NCI-H2196 (cell line): ENCODE measurements around the gene FHOD3.
"Not testable (repeated sequence)": the region's sequence is repeated elsewhere in the genome, so short reads cannot be mapped to it uniquely, and the experiment has no call there.

ENCODE experiments used
- DNase-seq: peaks from one replicate; lab custom pipeline; 2025; ENCODE audit not compliant: unreplicated experiment; lab: John Stamatoyannopoulos, UW

FHOD3 gene

DNA sequence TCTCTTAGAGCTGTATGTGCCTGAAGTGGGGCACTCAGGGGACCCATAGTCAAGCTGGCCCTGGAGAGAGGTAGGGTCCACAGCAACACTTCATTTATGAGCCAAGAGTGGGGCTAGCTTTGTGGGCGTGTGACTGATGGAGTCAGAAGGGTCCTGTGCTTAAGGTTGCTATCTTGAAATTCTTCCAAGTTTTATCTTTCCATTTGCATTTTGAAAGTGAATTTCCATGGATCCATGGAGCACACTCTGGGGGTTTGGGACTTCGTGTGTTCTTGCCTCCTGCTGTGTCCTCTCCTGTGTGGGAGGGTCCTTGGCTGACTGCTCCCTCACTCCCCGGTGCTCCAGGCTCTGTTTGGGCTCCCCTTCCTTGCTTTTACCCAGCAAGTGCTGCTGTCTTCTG is 50.8 kb downstream of the FHOD3 start:
- DNase-seq, result no peak

GRCh38 chr18:36348971-36349417 is 51.5 kb downstream of the FHOD3 start:
- no peak for DNase-seq

DNA sequence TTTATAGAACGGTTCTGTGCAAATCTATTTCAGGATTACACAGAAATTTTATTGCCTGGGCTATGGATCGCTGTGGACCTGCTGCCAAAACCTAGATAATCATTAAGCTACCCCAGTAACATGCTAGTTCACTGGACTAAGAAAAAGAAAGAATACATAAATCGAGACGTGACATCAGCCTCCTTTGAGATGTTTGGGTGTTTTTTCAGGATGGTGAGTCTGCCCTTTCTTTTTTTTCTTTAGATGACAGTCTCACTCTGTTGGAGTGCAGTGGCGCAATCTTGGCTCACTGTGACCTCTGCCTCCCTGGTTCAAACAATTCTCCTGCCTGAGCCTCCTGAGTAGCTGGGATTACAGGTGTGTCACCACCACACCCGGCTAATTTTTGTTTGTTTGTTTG is 52.0 kb downstream of the FHOD3 start:
- DNase-seq, result no peak

DNA sequence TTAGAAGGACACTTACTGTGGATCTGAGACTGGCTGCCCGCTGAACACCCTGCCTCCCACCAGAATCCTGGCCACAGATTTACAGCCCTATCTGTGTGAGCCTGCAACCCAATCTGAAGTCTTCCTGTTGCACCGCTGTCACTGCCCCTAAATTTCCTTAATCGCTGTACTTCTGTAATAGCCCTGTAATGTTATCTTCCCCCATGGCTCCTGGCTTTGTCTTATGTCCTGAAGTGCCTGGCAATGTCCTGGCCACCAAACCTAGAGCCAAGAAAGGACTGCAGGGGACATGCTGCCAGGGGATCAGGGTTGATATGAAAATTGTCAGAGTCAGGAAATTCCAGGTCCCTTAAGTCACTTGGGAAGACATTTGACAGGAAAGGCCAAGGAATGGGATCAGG is 52.7 kb downstream of the FHOD3 start:
- no peak for DNase-seq

DNA sequence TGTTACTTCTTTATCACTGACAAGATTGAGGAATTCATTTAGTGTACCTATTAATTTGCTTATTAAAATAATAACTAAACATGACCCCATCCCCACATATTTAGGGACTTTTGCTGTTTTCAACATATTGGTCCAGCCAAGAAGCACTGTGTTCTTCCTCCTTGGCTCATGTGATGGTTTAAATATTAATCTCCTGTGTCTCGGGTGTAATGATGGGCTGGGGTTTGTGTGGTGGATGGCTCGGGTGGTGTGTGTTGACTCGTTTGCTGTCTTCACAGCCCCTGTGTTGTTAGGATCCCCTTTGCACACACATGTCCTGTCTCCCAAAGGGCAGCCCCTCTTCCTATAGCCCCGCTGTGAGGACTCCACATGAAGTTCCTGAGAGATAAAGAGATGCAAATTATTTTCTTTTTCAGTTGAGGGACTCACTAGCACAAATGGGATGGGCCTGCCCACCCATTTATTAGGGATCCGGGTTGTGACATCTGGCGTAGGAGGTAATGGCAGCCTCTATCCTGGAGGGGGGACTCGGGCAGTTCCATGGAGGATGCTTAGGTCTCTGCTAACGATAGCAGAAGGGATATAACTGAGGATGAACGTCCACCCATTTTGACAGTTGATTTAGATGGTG is 53.4 kb downstream of the FHOD3 start:
- no peak for DNase-seq

GRCh38 chr18:36352384-36352783 is 54.9 kb downstream of the FHOD3 start:
- no peak for DNase-seq

GRCh38 chr18:36354989-36355388 is 57.5 kb downstream of the FHOD3 start:
- no peak for DNase-seq

DNA sequence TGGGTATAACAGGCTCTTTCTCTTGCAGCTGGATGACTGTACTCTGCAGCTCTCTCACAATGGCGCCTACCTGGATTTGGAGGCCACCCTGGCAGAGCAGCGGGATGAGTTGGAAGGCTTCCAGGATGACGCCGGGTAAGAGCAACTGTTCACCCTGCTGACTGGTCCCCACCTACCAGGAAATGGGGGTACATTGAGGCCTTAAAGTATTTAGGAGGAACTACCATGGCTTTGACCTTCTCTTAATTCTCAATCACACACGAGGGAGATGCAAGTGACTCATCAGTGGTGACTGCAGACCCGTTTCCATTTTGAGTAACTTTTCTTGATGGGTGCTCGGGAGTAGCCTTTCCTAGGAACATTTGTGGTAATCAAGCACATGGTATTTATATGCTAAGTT is 58.0 kb downstream of the FHOD3 start:
- DNase-seq, result no peak

DNA sequence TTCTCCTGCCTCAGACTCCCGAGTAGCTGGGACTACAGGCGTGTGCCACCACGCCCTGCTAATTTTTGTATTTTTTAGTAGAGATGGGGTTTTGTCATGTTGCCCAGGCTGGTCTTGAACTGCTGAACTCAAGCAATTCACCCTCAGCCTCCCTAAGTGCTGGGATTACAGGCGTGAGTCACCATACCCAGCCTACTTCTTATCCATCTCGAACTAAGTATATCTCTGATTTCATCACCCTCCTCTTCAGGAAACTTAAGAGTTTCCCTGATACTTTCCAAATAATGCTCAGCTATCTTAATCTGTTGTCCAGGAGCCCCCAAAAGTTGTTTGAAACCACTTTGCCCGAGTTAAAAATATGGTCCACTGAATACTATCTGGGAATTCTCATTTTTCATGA is 59.2 kb downstream of the FHOD3 start:
- not testable (repeated sequence) for DNase-seq

DNA sequence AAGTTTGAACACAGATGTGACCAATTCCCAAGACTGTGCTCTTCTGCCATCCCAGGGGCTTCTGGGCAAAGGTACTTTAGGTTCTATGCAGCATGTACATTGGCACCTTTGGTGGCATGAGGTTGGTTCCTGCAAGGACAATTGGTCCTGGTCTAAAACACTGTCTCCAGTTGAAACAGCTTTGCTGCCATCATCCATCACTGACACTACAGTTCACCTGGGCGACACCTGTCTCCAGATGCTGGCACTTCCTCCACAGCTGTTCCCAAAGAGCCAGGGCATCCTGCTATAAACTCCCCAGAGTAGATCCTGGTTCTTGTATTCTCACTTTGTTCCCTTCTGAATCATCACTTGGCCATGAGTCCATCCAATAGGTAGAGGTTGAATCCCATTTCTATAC is 60.6 kb downstream of the FHOD3 start:
- no peak for DNase-seq

GRCh38 chr18:36360256-36360909 is 62.9 kb downstream of the FHOD3 start:
- no peak for DNase-seq

DNA sequence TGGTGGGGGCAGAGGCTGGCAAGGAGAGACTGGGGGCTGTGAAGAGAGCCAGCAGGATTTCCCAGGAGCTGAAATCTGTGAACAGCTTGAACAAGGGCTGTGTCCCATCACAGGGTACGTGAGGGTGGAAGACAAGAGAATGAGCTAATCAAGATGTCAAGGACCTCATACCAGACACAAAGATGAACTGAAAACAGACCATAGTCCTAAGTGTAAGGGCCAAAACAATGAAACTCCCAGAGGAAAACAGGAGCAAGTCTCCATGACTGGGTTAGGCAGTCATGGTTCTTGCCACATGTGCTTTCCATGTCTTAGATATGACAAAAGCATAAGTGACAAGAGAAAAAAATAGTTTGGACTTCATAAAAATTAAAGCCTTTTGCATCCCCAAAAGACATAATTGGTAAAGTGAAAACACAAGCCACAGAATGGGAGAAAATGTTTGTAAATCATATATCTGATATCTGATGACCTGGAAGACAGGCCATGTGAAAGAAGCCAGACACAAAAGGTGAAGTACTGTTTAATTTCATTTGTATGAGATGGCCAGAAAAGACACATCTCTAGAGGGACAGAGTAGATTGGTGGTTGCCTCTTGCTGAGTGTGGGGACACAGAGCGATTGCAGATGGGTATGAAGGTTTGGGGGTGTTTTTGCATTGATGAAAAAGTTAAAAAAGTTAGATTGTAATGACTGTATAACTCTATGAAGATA is 67.6 kb downstream of the FHOD3 start:
- DNase-seq, result no peak

- no peak for DNase-seq
Measured at GRCh38 chr18:36365836-36366775, 68.6 kb downstream of the FHOD3 start.

DNA sequence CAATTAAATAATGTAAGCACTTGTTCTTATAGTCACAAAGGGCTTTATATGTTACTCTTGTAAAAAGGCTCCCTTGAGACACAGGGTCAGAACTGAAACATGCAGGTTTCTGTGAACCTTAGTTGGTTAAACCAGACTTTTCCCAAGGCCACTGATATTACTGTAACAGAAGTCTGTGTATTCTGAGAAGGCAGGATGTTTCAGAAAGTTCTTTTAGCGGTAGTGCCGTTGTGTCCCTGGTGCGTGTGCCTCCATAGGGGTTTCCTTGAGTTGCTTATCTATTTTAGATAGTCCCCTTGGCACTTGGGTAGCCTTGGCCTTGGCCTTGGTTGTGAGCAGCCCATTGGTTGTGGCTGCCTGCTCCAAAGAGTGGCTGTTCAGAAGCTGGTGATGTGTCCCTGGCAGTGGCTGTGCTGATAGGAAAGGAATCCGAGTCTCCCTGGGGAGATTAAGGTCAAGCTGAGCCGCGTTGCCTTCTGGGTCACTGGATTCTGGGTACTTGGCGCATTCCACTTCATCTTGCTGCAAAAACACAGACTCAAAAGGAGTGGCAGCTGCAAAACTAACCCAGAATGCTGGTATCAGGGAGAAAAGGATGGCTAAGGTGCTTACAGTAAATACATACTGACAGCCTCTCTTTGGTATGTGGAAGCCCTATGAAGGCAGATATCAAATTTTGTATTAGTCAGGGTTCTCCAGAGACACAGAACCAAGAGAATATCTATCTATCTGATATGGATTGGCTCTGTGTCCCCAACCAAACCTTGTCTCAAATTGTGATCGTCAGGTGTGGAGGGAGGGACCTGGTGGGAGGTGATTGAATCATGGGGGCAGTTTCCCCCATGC is 69.7 kb downstream of the FHOD3 start:
- DNase-seq, result no peak

DNA sequence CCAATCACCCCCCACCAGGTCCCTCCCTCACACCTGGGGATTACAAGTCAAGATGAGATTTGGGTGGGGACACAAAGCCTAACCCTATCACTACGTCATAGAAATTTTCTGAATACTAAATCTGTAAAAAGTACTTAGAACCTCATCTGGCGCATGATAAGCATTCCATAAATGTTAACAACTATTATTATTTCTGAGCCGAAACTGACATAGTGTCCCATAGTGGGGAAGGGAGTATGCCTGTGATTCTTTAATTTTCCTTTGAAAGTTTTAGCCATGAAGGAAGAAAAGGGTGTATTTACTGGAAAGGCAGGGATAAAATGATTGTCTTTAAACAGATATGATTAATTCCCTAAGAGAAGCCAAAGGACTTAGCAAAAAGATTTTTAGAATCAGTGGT is 71.4 kb downstream of the FHOD3 start:
- DNase-seq, result no peak

DNA sequence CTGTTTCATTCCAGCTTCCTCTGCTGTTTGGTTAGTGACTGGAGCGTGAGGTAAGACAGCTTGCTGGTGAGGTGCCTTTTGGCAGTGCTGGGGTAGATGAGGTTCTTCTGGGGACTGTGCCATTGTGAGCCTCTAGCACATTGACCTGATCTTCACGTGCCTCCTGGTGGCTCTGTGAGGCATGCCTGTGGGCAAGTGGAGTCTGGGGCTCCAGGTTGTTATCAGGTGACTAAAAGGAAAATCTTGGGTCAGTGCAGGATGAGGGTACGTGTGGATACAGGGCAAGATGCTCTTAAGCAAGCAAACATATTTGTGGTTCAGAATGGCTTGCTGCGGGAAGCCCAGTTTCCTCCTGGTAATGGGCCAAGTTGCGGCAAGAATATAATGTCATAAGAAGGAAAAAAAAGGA is 75.4 kb downstream of the FHOD3 start:
- DNase-seq, result no peak

DNA sequence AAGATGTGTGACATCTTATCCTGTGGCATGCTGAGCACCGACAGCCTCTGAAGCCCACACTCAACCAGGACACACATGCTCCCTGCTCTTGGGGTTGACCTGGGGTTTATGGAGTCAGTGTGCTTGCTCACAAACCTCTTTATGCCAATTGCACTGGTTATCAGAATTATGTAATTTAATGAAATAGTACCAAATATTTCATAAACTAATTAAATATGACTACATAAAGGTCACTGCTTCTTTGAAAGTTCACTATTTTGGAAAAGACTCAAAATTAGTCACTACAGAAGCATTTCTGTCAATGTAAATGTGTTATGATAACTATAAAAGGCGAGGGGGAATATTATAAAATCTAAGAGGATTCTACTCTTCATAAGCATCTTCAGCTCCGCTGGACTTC is 76.7 kb downstream of the FHOD3 start:
- no peak for DNase-seq

DNA sequence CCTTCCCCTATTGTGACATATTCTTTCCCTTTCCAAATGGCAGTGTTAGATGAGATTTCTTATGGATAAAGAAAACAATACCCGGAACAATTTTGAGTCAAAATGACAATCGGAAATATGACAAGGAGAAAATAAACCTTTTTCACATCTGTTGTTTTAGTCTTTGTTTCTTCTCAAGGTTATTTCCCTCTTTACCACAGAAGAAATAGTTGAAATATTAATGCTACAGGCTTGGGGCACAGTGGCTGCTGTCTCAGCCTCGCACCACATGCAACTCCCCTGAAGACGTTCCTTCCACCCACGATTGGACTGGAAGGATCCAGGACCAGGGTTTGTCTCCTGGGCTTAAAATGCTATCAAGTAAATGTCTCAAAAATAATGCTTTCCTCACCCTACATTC is 77.6 kb downstream of the FHOD3 start:
- no peak for DNase-seq

DNA sequence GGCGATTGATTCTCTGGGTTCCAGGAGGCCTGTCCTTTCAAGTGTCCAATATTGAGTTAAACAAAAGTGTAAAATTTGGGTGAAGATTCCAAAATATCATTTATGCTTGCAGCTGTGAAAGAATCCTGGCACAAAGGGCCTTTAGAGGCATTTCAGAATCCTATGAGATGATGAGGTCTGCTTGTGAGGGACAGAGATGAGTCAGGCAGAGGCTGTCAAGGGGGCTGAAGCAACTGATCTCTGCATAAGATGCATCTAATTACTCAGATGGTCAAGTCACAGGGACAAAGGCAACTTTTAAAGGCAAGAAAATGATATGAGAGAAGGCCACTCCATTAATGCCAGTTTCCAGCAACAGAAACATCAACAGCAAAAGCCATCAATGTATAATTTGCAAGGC is 78.8 kb downstream of the FHOD3 start:
- no peak for DNase-seq

GRCh38 chr18:36377626-36378025 is 80.1 kb downstream of the FHOD3 start:
- no peak for DNase-seq
